Small intestine (tissue), 7 donors: ENCODE results near the gene TEAD1. TPM values are rescaled to one million over a fixed set of nuclear protein-coding genes. Genes with fewer than 3 reads are reported as not detected.

ENCODE experiments used
- DNase-seq, 2 donors: peaks; one replicate each; pipeline versions ENCODE4 v3.0.0 to v3.0.0-alpha.2; 2013
- FAIRE-seq: peaks from 2 replicates; lab custom pipeline; 2012; peaks lifted over from hg19 to GRCh38; lab: Jason Lieb, UNC
- H3K27ac ChIP-seq, 3 donors: one replicate each; pipeline ENCODE4 v1.5.1; 2013; ENCODE audit warnings: low read length in 2 of 3, mild to moderate bottlenecking in 2 of 3, control low read depth in 1 of 3, inconsistent platforms in 1 of 3, low read depth in 1 of 3, moderate library complexity in 1 of 3
- H3K27me3 ChIP-seq, 3 donors: one replicate each; pipeline ENCODE4 v1.6.1; 2013; ENCODE audit warnings: low read length in 3 of 3, inconsistent platforms in 1 of 3; ENCODE audit not compliant: control insufficient read depth in 3 of 3, insufficient read depth in 3 of 3
- H3K36me3 ChIP-seq, 3 donors: one replicate each; pipeline ENCODE4 v1.6.1; 2013; ENCODE audit warnings: low read length in 3 of 3, inconsistent platforms in 1 of 3, low read depth in 1 of 3, mild to moderate bottlenecking in 1 of 3, moderate library complexity in 1 of 3; ENCODE audit not compliant: control insufficient read depth in 3 of 3, insufficient read depth in 2 of 3
- H3K4me1 ChIP-seq, 3 donors: one replicate each; pipeline ENCODE4 v1.6.1; 2013; ENCODE audit warnings: low read length in 2 of 3, inconsistent platforms in 1 of 3, low read depth in 1 of 3, mild to moderate bottlenecking in 1 of 3, moderate library complexity in 1 of 3; ENCODE audit not compliant: control insufficient read depth in 3 of 3, insufficient read depth in 2 of 3
- H3K4me3 ChIP-seq, 3 donors: one replicate each; pipeline ENCODE4 v1.5.1; 2013; ENCODE audit warnings: low read length in 3 of 3, control low read depth in 1 of 3, inconsistent platforms in 1 of 3, low read depth in 1 of 3, mild to moderate bottlenecking in 1 of 3, moderate library complexity in 1 of 3
- H3K9me3 ChIP-seq, 2 donors: one replicate each; pipeline ENCODE4 v1.6.1; 2013; ENCODE audit warnings: low read depth in 1 of 2, low read length in 1 of 2; ENCODE audit not compliant: control insufficient read depth in 2 of 2, insufficient read depth in 1 of 2
- WGBS, 3 donors: extraction: QIAGEN DNeasy Blood & Tissue Kit; methylation state at CpG; one replicate each; pipeline ENCODE4 v1.1.7; 2013; 5-methylcytosine and 5-hydroxymethylcytosine counted together
- polyA plus RNA-seq, 4 donors: library from polyadenylated mRNA; stranded (reverse) in 3 of 4; unstranded in 1 of 4; fragments of 200-250 nt in 3 of 4; fragments of 120-200 nt in 1 of 4; gene quantifications; one replicate each; pipeline versions ENCODE4 v1.2.1 to v1.2.3, GENCODE V29; 2013
- donor health status: healthy with polysubstance abuse.
- donor health status: control.
- donor health status: control.
- donor health status: Bipolar disorder and iron deficiency.
- donor health status: healthy.

TEAD1 gene
- polyA plus RNA-seq, 4 donors = 3.2 to 29.3 (median 7.6) TPM

- Histone ChIP-seq H3K36me3 (peaks cover 0 to 8% (median 0%) of the 10 kb centered on the region in 3 donors), H3K9me3 (no peaks in the 10 kb centered on the region), H3K27ac (no peak overlapping the region), H3K4me3 (no peak overlapping the region), H3K27me3 (no peaks in the 10 kb centered on the region), H3K4me1 (peaks cover 0 to 14% (median 0%) of the 10 kb centered on the region in 3 donors)
- DNase-seq (no peak), FAIRE-seq (no peak)
- WGBS, 3 donors = 76 to 88% (median 79%) methylated on average over 4 of the region's 4 CpGs
Observed at GRCh38 chr11:12715131-12715530, 40.9 kb downstream of the TEAD1 start.

- DNase-seq = no peak
- FAIRE-seq = no peak
- WGBS, 3 donors = 64 to 86% (median 73%) methylated on average over 11 of the region's 11 CpGs
Observed at GRCh38 chr11:12715941-12716340, 41.7 kb downstream of the TEAD1 start.

GRCh38 chr11:12716816-12717215, 42.6 kb downstream of the TEAD1 start:
- H3K36me3 ChIP-seq = peaks cover 0 to 8% (median 0%) of the 10 kb centered on the region in 3 donors
- H3K27ac ChIP-seq = no peak overlapping the region
- H3K27me3 ChIP-seq = no peaks in the 10 kb centered on the region
- peaks cover 0 to 2% (median 2%) of the 10 kb centered on the region in 3 donors for H3K4me1 ChIP-seq
- H3K4me3 ChIP-seq = no peak overlapping the region
- 90 to 96% (median 95%) methylated on average over 6 of the region's 6 CpGs for WGBS, 3 donors
- DNase-seq (no peak), FAIRE-seq (no peak)
- H3K9me3 ChIP-seq = no peaks in the 10 kb centered on the region

More at GRCh38 chr11:12715941-12716340, 41.7 kb downstream of the TEAD1 start:
- Histone ChIP-seq H3K27ac (no peak overlapping the region), H3K36me3 (peaks cover 0 to 8% (median 0%) of the 10 kb centered on the region in 3 donors), H3K4me3 (no peak overlapping the region), H3K4me1 (peaks cover 0 to 10% (median 2%) of the 10 kb centered on the region in 3 donors), H3K27me3 (no peaks in the 10 kb centered on the region), H3K9me3 (no peaks in the 10 kb centered on the region)

GRCh38 chr11:12717851-12718291, 43.6 kb downstream of the TEAD1 start:
- Histone ChIP-seq H3K4me3 (no peak overlapping the region), H3K4me1 (peaks cover 0 to 2% (median under 1%) of the 10 kb centered on the region in 3 donors), H3K27ac (no peak overlapping the region), H3K9me3 (no peaks in the 10 kb centered on the region), H3K27me3 (no peaks in the 10 kb centered on the region), H3K36me3 (peaks cover 0 to 10% (median 0%) of the 10 kb centered on the region in 3 donors)
- DNase-seq = no peak
- FAIRE-seq = no peak
- WGBS, 3 donors = 68 to 82% (median 74%) methylated on average over 5 of the region's 5 CpGs

- WGBS, 3 donors = 80 to 92% (median 88%) methylated on average over 4 of the region's 4 CpGs
- Histone ChIP-seq H3K27ac (no peak overlapping the region), H3K4me1 (peaks cover 0 to 13% (median 9%) of the 10 kb centered on the region in 3 donors), H3K36me3 (peaks cover 0 to 10% (median 0%) of the 10 kb centered on the region in 3 donors), H3K4me3 (no peak overlapping the region), H3K9me3 (no peaks in the 10 kb centered on the region), H3K27me3 (no peaks in the 10 kb centered on the region)
- no peak for FAIRE-seq
- DNase-seq = no peak
Observed at GRCh38 chr11:12719221-12719620, 45.0 kb downstream of the TEAD1 start.

- Histone ChIP-seq H3K36me3 (peaks cover 0 to 3% (median 0%) of the 10 kb centered on the region in 3 donors), H3K27ac (no peak overlapping the region), H3K9me3 (no peaks in the 10 kb centered on the region), H3K4me1 (peaks cover 0 to 21% (median 14%) of the 10 kb centered on the region in 3 donors), H3K4me3 (no peak overlapping the region), H3K27me3 (no peaks in the 10 kb centered on the region)
- WGBS, 3 donors = 77 to 87% (median 84%) methylated on average over 7 of the region's 7 CpGs
- no peak for DNase-seq
- no peak for FAIRE-seq
Observed at GRCh38 chr11:12721816-12722604, 47.8 kb downstream of the TEAD1 start.

GRCh38 chr11:12723421-12724300, 49.4 kb downstream of the TEAD1 start:
- DNase-seq = peak; percentile 42 to 62
- WGBS, 3 donors = 15 to 51% (median 36%) methylated on average over 13 of the region's 13 CpGs

More at GRCh38 chr11:12723421-12724300, 49.4 kb downstream of the TEAD1 start:
- no peak for FAIRE-seq
- peaks cover 0 to 21% (median 14%) of the 10 kb centered on the region in 3 donors for H3K4me1 ChIP-seq
- peaks cover 0 to 3% (median 0%) of the 10 kb centered on the region in 3 donors for H3K36me3 ChIP-seq
- H3K27ac ChIP-seq = peak overlapping the region; percentile 50 to 89 (median 85)
- no peaks in the 10 kb centered on the region for H3K9me3 ChIP-seq
- no peak overlapping the region for H3K4me3 ChIP-seq
- no peaks in the 10 kb centered on the region for H3K27me3 ChIP-seq
